Lung (tissue), 12 donors: ENCODE results near the gene CP. TPM values are rescaled to one million over a fixed set of nuclear protein-coding genes. Genes with fewer than 3 reads are reported as not detected.

ENCODE experiments used
- ATAC-seq: fragments of 200-7000 bp; cut with Tn5 transposase; one replicate; pipeline ENCODE4 v1.9.1; 2020; ENCODE audit warnings: moderate number of reproducible peaks; ENCODE audit not compliant: insufficient read depth, low FRiP score
- DNase-seq, 3 donors: peaks; one replicate each; pipeline ENCODE4 v3.0.0-alpha.2; 2013 to 2017
- H3K27ac ChIP-seq, 2 donors: one replicate each; pipeline ENCODE4 v1.5.1; 2013; ENCODE audit warnings: mild to moderate bottlenecking in 2 of 2, moderate library complexity in 2 of 2, control low read depth in 1 of 2, inconsistent platforms in 1 of 2, low read depth in 1 of 2, low read length in 1 of 2
- H3K27me3 ChIP-seq, 3 donors: one replicate each; pipeline ENCODE4 v1.5.1; 2013; ENCODE audit warnings: low read length in 2 of 3; ENCODE audit not compliant: control insufficient read depth in 3 of 3, insufficient read depth in 3 of 3
- H3K36me3 ChIP-seq, 4 donors: one replicate each; pipeline ENCODE4 v1.5.1; 2013; ENCODE audit warnings: low read length in 4 of 4, mild to moderate bottlenecking in 1 of 4, moderate library complexity in 1 of 4; ENCODE audit not compliant: control insufficient read depth in 4 of 4, insufficient read depth in 4 of 4
- H3K4me1 ChIP-seq, 5 donors: one replicate each; pipeline ENCODE4 v1.5.1; 2013; ENCODE audit warnings: low read length in 5 of 5, mild to moderate bottlenecking in 2 of 5, moderate library complexity in 1 of 5; ENCODE audit not compliant: control insufficient read depth in 5 of 5, insufficient read depth in 5 of 5
- H3K4me3 ChIP-seq: one replicate; pipeline ENCODE4 v1.5.1; 2013; ENCODE audit warnings: mild to moderate bottlenecking, control low read depth, moderate library complexity
- H3K9ac ChIP-seq, 2 donors: one replicate each; pipeline ENCODE4 v1.5.1; 2013; ENCODE audit warnings: low read length in 2 of 2, control low read depth in 1 of 2; ENCODE audit not compliant: insufficient read depth in 1 of 2
- H3K9me3 ChIP-seq, 4 donors: one replicate each; pipeline ENCODE4 v1.5.1; 2013; ENCODE audit warnings: low read length in 3 of 4, mild to moderate bottlenecking in 1 of 4, moderate library complexity in 1 of 4; ENCODE audit not compliant: control insufficient read depth in 4 of 4, insufficient read depth in 3 of 4
- WGBS, 2 donors: extraction: QIAGEN DNeasy Blood & Tissue Kit; methylation state at CpG; one replicate each; pipeline ENCODE4 v1.1.7; 2013; 5-methylcytosine and 5-hydroxymethylcytosine counted together
- polyA plus RNA-seq, 2 donors: library from polyadenylated mRNA; stranded (reverse); fragments of 200-250 nt; gene quantifications; one replicate each; pipeline ENCODE4 v1.2.1, GENCODE V29; 2013
- total RNA-seq, 2 donors: library from RNA; depleted of rRNA in 1 of 2; stranded (reverse); fragments of >200 nt in 1 of 2; gene quantifications; one replicate each; pipeline ENCODE4 v1.2.1, GENCODE V29; 2014 to 2021
- TF ChIP-seq, protein P1 (sequence below): IDR thresholded peaks from 2 replicates; pipeline ENCODE4 v1.5.1; 2012; ENCODE audit warnings: mild to moderate bottlenecking; ENCODE audit errors: control extremely low read depth, extremely low read depth
- donor health status: control.
- donor health status: control.
- donor health status: Bipolar disorder and iron deficiency.
- donor health status: healthy.
- donor health status: DM: yes; HTN: yes; CAD: no.

CP gene
- total and polyA plus RNA-seq, 4 donors, result 16.4 to 143 (median 68.5) TPM

DNA sequence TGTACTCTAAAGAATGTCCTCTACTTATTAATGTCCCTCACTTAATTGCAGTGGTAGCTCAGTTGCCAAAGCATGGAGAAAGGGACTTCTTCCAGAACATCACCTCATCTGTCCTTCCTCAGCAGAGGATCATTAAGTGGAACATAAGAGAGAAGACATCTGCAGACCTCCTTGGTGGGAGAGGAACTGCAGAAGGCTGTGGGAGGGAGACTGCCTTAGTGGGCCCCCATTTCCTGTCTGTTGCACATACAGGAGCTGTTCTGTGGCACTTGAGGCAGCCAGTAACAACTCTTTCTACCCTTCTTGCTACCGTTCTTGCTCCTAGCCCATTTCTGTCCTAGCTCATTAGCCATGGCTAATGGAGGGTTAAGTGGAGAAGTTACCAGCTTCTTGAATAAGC, 58.6 kb downstream of the CP start:
- no peaks in the 10 kb centered on the region for H3K9me3 ChIP-seq
- no peak overlapping the region for H3K27ac ChIP-seq
- H3K4me3 ChIP-seq, result no peak overlapping the region
- H3K36me3 ChIP-seq, result peaks cover 15 to 21% (median 17%) of the 10 kb centered on the region in 4 donors
- H3K27me3 ChIP-seq, result no peaks in the 10 kb centered on the region
- peak; percentile 23 to 62 (median 25) for DNase-seq
- no peak for ATAC-seq
- H3K9ac ChIP-seq, result no peak overlapping the region
- H3K4me1 ChIP-seq, result no peaks in the 10 kb centered on the region
- 10 to 50% methylated on average over 1 of the region's 1 CpG for WGBS, 2 donors
- TF ChIP-seq, protein P1, sequence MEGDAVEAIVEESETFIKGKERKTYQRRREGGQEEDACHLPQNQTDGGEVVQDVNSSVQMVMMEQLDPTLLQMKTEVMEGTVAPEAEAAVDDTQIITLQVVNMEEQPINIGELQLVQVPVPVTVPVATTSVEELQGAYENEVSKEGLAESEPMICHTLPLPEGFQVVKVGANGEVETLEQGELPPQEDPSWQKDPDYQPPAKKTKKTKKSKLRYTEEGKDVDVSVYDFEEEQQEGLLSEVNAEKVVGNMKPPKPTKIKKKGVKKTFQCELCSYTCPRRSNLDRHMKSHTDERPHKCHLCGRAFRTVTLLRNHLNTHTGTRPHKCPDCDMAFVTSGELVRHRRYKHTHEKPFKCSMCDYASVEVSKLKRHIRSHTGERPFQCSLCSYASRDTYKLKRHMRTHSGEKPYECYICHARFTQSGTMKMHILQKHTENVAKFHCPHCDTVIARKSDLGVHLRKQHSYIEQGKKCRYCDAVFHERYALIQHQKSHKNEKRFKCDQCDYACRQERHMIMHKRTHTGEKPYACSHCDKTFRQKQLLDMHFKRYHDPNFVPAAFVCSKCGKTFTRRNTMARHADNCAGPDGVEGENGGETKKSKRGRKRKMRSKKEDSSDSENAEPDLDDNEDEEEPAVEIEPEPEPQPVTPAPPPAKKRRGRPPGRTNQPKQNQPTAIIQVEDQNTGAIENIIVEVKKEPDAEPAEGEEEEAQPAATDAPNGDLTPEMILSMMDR, result no peak

- no peak overlapping the region for H3K4me3 ChIP-seq
- H3K27ac ChIP-seq, result no peak overlapping the region
- H3K9me3 ChIP-seq, result no peaks in the 10 kb centered on the region
- WGBS, 2 donors, result 82 to 93% methylated on average over 2 of the region's 2 CpGs
- DNase-seq (no peak), ATAC-seq (no peak)
- no peak overlapping the region for H3K9ac ChIP-seq
- TF ChIP-seq, protein P1, result no peak
- H3K4me1 ChIP-seq, result no peaks in the 10 kb centered on the region
- peaks cover 15 to 27% (median 20%) of the 10 kb centered on the region in 4 donors for H3K36me3 ChIP-seq
- H3K27me3 ChIP-seq, result no peaks in the 10 kb centered on the region
These were observed 59.6 kb downstream of the CP start for GRCh38 chr3:149162007-149162406.

- H3K4me3 ChIP-seq, result no peak overlapping the region
- WGBS, 2 donors, result 95 to 96% methylated on average over 4 of the region's 4 CpGs
- TF ChIP-seq, protein P1, result no peak
- ATAC-seq (no peak), DNase-seq (no peak)
- H3K36me3 ChIP-seq, result peaks cover 15 to 26% (median 21%) of the 10 kb centered on the region in 4 donors
- H3K27me3 ChIP-seq, result no peaks in the 10 kb centered on the region
- no peak overlapping the region for H3K9ac ChIP-seq
- H3K27ac ChIP-seq, result no peak overlapping the region
- no peaks in the 10 kb centered on the region for H3K4me1 ChIP-seq
- H3K9me3 ChIP-seq, result no peaks in the 10 kb centered on the region
These were observed 60.8 kb downstream of the CP start for GRCh38 chr3:149160754-149161300.

DNA sequence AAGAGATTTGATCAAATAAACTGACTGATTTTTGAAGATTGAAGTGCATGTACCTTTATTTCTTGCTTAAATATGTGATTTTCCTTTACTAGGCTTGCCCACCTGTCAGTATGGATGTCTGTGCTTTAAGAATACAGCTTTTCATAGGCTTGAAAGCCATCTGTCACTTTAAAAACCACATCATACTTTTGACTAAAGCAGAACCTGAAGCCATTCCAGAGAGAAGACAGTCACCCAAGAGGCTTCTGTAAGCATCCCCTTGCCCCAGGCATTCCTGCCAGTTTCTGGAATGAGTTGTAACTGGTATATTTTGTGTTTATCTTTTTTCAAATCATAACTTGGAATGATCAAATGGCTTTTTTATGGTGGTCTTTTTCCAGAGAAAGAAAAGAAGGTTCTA, 68.2 kb downstream of the CP start:
- Histone ChIP-seq H3K9ac (no peak overlapping the region), H3K27me3 (no peaks in the 10 kb centered on the region), H3K4me1 (no peaks in the 10 kb centered on the region), H3K36me3 (peaks cover 12 to 27% (median 21%) of the 10 kb centered on the region in 4 donors), H3K27ac (no peak overlapping the region), H3K4me3 (no peak overlapping the region), H3K9me3 (no peaks in the 10 kb centered on the region)
- ATAC-seq, result no peak
- DNase-seq, result no peak
- TF ChIP-seq, protein P1, result no peak
